ENCODE measurements around the gene HRCT1.
"Not testable (repeated sequence)": the region's sequence is repeated elsewhere in the genome, so short reads cannot be mapped to it uniquely, and the experiment has no call there.

The HRCT1 gene

GRCh38 chr9:35919212-35920008 is 13.4 kb downstream of the HRCT1 start:
- DNase-seq, result no peak

GRCh38 chr9:35920051-35920620 is 14.1 kb downstream of the HRCT1 start:
- peak in 1 of 2 experiments; percentile 0 for DNase-seq

DNA sequence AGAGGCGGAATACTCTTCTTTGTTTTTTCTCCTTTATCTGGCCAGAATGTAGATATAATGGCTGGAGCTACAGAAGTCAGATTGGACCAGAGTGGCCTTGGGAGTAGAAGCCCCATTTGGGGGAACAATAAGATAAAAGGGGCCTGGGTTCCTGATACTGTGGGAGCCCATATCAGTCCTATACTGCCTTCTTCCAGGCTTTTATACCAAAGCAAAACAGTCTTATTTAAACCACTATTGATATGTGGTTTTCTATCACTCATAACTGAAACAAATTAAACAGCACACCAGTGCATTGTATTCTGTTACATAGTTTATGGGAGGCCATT is 17.6 kb downstream of the HRCT1 start:
- DNase-seq, result no peak

GRCh38 chr9:35923927-35924763 is 18.1 kb downstream of the HRCT1 start:
- no peak for DNase-seq

- DNase-seq, result no peak
These were observed 22.8 kb downstream of the HRCT1 start for GRCh38 chr9:35928591-35929452.

DNA sequence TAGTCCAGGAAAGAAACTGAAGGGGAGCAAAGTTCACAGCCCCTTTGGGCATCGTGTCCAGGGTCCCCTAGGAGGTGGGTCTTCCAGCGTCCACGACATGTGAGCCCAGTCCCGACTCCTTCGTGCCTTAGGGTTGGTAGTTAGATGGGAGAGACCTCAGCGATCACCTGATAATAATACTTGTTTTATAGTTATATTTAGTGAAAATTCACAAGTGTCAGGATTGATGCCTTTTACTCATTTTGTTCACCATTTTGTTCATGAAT is 23.4 kb downstream of the HRCT1 start:
- DNase-seq, result no peak

GRCh38 chr9:35930521-35930920 is 24.5 kb downstream of the HRCT1 start:
- DNase-seq, result no peak

DNA sequence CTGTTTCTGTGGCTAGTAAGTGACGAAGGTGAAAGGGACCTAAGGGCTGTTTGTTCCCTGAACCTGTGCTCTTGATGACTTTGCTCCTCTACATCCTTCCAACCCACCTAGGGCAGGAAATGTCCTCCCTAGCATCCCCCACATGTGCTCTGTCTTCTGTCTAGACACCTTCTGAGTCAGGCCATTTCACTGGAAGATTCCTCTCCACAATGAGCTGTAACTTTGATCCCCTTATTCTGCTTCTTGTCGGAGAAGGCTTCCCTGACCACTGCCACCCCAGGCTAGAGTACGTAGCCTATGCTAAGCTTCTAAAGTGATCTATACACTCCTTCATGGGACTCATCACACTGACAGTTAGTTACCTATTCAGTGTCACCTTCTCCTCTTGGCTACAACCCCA is 25.0 kb downstream of the HRCT1 start:
- DNase-seq, result no peak

GRCh38 chr9:35932735-35933134 is 26.7 kb downstream of the HRCT1 start:
- DNase-seq, result no peak

DNA sequence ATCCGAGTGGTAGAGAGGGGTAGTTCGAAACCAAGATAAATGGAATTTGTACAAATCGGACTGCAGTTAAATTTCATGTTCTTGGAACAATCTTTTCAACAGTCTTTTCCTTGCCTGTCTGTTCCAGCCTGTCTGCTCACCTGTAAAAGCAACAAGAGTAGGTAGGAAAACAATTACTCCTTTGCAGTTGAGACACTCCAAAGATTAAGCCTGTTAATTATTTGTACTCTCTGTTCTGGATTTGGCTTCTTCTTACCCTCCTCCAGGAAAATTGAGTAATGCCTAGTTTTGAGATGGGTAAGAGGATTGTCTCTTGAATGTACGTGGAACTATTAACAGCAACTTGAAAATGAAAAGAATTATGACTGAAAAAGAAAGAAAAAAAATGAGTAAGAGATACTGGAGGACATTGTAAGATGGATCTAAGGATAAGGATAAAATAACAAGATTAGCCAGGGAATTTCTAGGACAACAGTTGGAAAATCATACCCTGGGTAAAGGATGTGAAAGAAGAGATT is 27.6 kb downstream of the HRCT1 start:
- no peak for DNase-seq

DNA sequence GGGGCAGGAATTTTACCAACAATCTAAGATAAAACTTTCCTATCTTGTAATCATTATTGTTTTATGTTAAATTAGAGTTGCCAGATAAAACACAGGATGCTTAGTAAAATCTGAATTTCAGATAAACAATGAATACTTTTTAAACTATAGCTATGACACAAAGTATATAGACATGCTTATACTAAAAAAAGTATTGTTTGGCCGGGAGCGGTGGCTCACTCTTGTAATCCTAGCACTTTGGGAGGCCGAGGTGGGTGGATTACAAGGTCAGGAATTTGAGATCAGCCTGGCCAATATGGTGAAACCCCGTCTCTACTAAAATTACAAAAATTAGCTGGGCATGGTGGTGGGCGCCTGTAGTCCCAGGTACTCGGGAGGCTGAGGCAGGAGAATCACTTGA is 28.1 kb downstream of the HRCT1 start:
- not testable (repeated sequence) for DNase-seq

DNA sequence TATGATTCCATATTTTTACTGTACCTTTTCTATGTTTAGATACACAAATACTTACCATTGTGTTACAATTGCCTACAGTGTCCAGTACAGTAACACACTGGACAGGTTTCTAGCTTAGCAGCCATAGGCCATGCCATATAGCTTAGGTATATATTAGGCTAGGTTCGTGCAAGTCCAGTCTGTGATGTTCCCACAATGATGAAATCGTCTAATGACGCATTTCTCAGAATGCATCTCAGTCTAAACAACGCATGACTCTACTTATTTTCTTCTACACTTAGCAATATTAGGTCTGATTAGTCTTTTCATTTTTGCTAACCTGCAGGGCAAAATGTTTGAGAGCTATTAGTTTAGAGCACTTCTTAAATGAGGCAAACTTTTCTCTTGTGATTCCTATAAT is 29.3 kb downstream of the HRCT1 start:
- no peak for DNase-seq

GRCh38 chr9:35935755-35936509 is 29.9 kb downstream of the HRCT1 start:
- DNase-seq, result no peak

DNA sequence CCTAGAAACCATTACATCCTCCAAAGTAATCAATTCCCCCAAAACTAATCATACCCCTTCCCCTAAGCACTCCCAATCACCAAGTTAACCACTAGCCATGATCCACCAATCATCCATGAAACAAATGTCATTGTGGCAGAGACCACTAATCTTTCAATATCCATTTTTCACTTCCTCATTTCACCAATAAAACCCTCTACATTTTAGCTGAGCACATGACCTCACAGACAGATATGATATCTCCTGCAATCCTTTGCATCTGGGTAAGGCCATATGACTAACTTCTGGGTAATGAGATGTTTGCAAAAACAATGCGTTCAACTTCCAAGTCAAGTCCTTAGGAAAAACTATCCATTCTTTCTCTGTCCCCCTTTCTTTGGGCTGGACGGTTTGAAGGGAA is 31.2 kb downstream of the HRCT1 start:
- no peak for DNase-seq

DNA sequence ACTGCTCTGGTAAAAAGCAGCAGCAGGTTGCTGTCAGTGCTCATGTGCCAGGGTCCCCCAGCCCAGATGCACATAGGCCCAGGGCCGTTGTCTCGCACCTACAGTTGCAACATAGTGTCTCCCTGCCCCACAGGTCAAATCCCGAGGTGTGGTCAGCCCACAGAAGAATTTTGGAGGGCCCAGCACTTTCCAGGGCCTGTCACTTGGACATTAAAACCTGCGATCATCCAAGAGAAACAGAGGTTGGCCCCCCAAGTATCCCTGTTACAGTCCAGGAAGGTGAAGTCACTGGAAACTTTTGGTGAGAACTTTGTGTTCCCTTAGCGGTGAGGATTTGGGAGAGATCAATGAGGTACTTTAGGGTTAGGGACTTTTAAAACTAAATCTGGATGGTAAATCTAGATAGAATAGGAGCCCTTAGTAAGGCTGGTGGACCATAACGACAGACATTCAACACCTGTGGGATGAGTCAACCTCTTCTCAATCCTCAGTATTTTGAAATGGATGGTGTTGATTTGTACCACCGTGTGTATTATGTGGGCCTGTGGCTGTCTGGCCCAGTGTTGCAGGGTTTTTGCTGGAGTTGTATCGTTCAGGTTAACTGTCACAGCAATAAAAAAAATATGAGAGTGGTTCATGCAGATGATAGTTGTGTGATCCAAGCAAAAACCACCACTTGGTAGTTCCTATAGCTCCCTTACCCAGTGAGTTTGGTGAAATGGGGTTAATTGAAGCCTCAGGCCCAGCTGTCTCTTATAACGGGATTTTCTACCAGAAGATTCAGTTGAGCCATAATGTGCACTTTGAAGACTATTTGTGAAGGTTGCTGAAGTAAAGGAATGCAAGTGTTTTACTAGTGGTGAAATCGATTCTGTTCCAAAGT is 32.7 kb downstream of the HRCT1 start:
- no peak for DNase-seq

DNA sequence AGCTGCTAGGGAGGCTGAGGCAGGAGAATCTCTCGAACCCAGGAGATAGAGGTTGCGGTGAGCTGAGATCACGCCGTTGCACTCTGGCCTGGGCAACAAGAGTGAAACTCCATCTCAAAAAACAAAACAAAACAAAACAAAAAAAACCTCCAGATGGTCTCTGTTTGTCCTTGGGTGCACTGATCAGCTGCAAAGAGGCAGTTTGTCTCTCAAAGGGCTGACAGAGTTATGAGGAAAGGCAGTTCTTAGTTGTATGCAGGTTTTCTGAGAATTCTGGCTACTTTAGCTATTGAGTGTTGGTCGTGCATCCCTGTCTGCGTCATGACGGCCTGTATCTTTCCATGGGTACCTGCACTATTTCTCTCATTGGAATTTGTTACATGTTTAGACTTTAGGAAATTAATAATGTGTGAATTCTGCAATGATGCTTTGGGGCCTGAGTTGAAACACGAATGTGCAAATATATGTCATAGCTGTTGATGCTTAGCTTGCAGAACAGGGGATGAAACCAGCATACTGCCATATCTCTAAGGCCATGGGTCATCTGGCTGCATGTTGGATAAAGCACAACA is 33.8 kb downstream of the HRCT1 start:
- no peak for DNase-seq

GRCh38 chr9:35940458-35941407 is 34.7 kb downstream of the HRCT1 start:
- DNase-seq, result no peak

GRCh38 chr9:35942286-35942685 is 36.3 kb downstream of the HRCT1 start:
- no peak for DNase-seq

- no peak for DNase-seq
These were observed 38.2 kb downstream of the HRCT1 start for GRCh38 chr9:35944173-35944572.

GRCh38 chr9:35944841-35945240 is 38.8 kb downstream of the HRCT1 start:
- DNase-seq, result no peak

All from AML-193 (cell line).